Prostate gland (tissue), 2 donors: Measurements from ENCODE around the gene LRRC8B. TPM values are rescaled to one million over a fixed set of nuclear protein-coding genes. Genes with fewer than 3 reads are reported as not detected.

Source experiments
- DNase-seq: peaks from one replicate; pipeline ENCODE4 v3.0.0-alpha.2; 2019; ENCODE audit warnings: low spot score
- H3K27ac ChIP-seq, 2 donors: fragments of 200-600 bp; sonication (generic); 2 replicates each; pipeline ENCODE4 v1.5.1; 2017 to 2019
- H3K27me3 ChIP-seq: fragments of 200-600 bp; sonication (generic); replicated peaks from 2 replicates; pipeline ENCODE4 v1.5.1; 2019; ENCODE audit not compliant: insufficient read depth
- H3K36me3 ChIP-seq, 2 donors: fragments of 200-600 bp; sonication (generic); 1 replicate in 1 of 2; 2 replicates in 1 of 2; pipeline versions ENCODE4 v1.5.1 to v1.8.1; 2017 to 2019
- H3K4me1 ChIP-seq: fragments of 200-600 bp; sonication (generic); replicated peaks from 2 replicates; pipeline ENCODE4 v1.5.1; 2019
- H3K4me3 ChIP-seq, 2 donors: fragments of 200-600 bp; sonication (generic); 2 replicates each; pipeline ENCODE4 v1.5.1; 2017 to 2019
- H3K9me3 ChIP-seq: fragments of 200-600 bp; sonication (generic); 2 replicates; pipeline ENCODE4 v1.5.1; 2017
- POLR2A ChIP-seq: fragments of 450-650 bp; IDR thresholded peaks from one replicate; pipeline ENCODE4 v1.6.1; 2016; ENCODE audit warnings: antibody characterized with exemption, mild to moderate bottlenecking
- POLR2AphosphoS5 ChIP-seq: sonication (generic); formaldehyde crosslinking; IDR thresholded peaks from one replicate; pipeline ENCODE4 v1.6.1; 2017; ENCODE audit warnings: antibody characterized with exemption
- WGBS: methylation state at CpG from one replicate; pipeline ENCODE4 v1.1.5; 2018; 5-methylcytosine and 5-hydroxymethylcytosine counted together
- intact Hi-C: fragments of 100-400 bp; cut with DNase I; formaldehyde crosslinking; loops from one replicate; pipeline ENCODE4 v1.14.2; 2022
- total RNA-seq, 2 donors: library from RNA; depleted of rRNA; stranded (reverse); fragments of >200 nt; gene quantifications; one replicate each; pipeline ENCODE4 v1.1.0, GENCODE V29; 2016
- TF ChIP-seq, protein P1 (sequence below), 4 experiments: fragments of 200-600 bp in 2 of 4; fragments of 450-650 bp in 2 of 4; sonication (generic) in 2 of 4; IDR thresholded peaks; 1 replicate in 3 of 4; 2 replicates in 1 of 4; pipeline ENCODE4 v1.5.1; 2016 to 2019; ENCODE audit warnings: antibody characterized with exemption in 4 of 4, mild to moderate bottlenecking in 2 of 4, moderate library complexity in 2 of 4

Gene LRRC8B
- total RNA-seq, 2 donors from 2014 or later = 13.9 to 25.6 TPM

DNA sequence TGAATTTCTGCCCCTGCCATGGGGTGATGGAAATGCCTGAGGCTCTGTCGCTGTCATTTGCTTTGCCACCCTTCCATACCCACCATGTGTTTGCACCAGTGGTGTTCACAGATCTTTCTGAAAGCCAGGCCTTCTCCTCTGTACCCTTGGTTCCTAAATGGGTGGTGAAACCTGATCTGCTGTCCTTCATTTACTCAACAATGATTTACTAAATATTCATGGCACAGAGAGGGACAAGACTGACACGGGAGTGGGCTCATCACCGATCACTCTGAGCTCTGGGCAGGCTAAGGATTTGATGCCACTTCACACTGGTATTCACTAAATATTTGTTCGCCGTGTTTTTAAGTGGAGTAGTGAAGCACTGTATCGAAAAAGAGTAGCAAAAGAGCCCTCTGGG lies 40.9 kb downstream of the LRRC8B start:
- no peak for DNase-seq
- Histone ChIP-seq H3K4me1 (no peaks in the 10 kb centered on the region), H3K27me3 (no peaks in the 10 kb centered on the region), H3K36me3 (no peaks in the 10 kb centered on the region), H3K9me3 (no peaks in the 10 kb centered on the region), H3K27ac (no peak overlapping the region), H3K4me3 (no peak overlapping the region)
- WGBS = 94% methylated on average over 6 of the region's 6 CpGs
- intact Hi-C loops = no loop called here
- TF ChIP-seq POLR2AphosphoS5 (no peak), POLR2A (no peak)
- TF ChIP-seq, protein P1, sequence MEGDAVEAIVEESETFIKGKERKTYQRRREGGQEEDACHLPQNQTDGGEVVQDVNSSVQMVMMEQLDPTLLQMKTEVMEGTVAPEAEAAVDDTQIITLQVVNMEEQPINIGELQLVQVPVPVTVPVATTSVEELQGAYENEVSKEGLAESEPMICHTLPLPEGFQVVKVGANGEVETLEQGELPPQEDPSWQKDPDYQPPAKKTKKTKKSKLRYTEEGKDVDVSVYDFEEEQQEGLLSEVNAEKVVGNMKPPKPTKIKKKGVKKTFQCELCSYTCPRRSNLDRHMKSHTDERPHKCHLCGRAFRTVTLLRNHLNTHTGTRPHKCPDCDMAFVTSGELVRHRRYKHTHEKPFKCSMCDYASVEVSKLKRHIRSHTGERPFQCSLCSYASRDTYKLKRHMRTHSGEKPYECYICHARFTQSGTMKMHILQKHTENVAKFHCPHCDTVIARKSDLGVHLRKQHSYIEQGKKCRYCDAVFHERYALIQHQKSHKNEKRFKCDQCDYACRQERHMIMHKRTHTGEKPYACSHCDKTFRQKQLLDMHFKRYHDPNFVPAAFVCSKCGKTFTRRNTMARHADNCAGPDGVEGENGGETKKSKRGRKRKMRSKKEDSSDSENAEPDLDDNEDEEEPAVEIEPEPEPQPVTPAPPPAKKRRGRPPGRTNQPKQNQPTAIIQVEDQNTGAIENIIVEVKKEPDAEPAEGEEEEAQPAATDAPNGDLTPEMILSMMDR (IDR thresholded peaks at IDR 0.05) = no peak

DNA sequence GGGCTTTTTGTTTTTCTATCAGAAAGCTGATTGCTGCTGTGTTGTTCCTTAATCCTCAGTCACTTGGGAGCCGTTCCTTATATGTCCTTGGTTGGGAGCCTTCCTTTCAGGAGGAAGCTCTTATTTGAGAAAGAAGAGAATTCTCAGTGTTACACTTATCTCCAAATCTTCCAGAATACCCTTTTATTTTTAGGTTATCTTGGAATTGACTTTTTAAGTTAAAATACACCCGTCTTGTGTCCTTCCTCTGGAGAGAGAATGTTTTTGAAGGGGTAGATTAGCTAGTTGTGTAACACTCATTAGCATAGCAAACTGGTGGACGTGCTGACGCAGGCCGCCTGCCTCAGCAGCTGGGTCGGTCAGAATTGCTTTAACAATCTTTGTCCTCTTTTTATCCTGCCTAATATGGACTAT lies 42.1 kb downstream of the LRRC8B start:
- no peak for DNase-seq
- WGBS = 22% methylated on average over 6 of the region's 6 CpGs
- no peak overlapping the region for H3K4me3 ChIP-seq
- H3K36me3 ChIP-seq = no peaks in the 10 kb centered on the region
- intact Hi-C loops = no loop called here
- H3K9me3 ChIP-seq = no peaks in the 10 kb centered on the region
- no peaks in the 10 kb centered on the region for H3K27me3 ChIP-seq
- TF ChIP-seq POLR2AphosphoS5 (no peak), POLR2A (no peak)
- TF ChIP-seq, protein P1 (IDR thresholded peaks at IDR 0.05) = no peak
- peak overlapping the region in 1 of 2 donors; percentile 0 for H3K27ac ChIP-seq
- no peaks in the 10 kb centered on the region for H3K4me1 ChIP-seq

DNA sequence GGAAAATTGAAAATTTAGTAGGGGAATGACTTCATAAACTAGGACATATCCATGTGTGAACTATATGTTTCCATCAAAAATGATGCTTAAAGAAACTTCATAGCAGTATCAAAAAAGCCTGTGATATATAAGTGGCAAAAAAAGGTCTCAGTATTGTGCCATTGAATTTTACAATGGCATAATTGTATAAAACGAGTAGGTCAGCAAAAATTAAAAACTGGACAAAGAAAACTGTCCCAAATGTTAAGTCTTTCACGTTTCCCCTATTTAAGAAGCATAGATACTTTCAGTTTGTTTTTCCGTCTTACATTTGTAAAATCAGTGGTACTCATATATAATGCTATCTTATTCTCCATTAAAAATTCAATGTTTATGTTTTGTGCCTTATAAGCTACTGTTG lies 43.2 kb downstream of the LRRC8B start:
- Histone ChIP-seq H3K36me3 (no peaks in the 10 kb centered on the region), H3K4me3 (no peak overlapping the region), H3K27ac (no peak overlapping the region), H3K4me1 (no peaks in the 10 kb centered on the region), H3K9me3 (no peaks in the 10 kb centered on the region), H3K27me3 (no peaks in the 10 kb centered on the region)
- no peak for DNase-seq
- 74% methylated on average over 3 of the region's 3 CpGs for whole genome bisulfite sequencing
- intact Hi-C loops = no loop called here
- no peak for TF ChIP-seq POLR2A
- TF ChIP-seq, protein P1 (IDR thresholded peaks at IDR 0.05) = no peak
- TF ChIP-seq POLR2AphosphoS5 = no peak

DNA sequence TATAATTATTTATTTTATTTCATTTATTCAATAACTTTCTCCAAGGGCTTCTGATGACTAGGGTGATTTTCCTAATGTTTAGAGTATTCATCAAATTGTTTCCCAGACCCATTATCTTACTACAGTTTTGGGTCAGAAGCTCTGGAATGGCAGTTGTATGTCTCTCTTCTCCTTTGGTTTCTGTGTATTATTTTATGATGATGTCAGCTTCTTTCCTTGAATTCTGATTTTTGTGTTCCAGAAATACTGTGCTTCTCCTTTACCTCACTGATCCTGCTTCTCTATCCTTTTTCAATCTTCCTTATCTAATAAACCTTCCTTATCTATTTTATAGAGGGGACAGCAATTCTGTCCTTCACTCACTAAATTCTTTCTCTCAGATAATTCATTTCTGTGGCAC lies 48.8 kb downstream of the LRRC8B start:
- Histone ChIP-seq H3K27ac (no peak overlapping the region), H3K4me1 (no peaks in the 10 kb centered on the region), H3K27me3 (no peaks in the 10 kb centered on the region), H3K9me3 (no peaks in the 10 kb centered on the region), H3K4me3 (no peak overlapping the region), H3K36me3 (no peaks in the 10 kb centered on the region)
- no peak for TF ChIP-seq POLR2AphosphoS5
- TF ChIP-seq POLR2A = no peak
- TF ChIP-seq, protein P1 (IDR thresholded peaks at IDR 0.05) = no peak
- no peak for DNase-seq
- intact Hi-C loops = no loop called here

DNA sequence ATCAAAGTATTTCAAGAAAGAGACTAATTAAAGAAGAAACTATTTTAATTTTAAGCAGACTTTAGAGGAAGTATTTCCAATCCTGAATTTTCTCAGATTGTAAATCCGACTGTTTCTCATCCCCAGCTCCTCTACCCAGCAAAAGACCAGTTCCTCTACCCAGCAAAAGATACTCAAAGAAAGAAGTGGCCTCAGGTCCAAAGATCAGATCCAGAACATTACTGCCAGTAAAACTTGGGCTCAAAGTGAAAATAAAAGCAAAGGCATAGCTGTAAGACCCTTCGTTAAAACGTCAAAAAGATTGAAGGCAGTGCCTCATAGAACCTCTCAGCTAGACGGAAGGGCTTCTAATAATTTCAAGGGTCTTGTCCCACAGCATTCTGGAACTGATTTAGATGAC lies 50.0 kb downstream of the LRRC8B start:
- H3K4me1 ChIP-seq = no peaks in the 10 kb centered on the region
- DNase-seq = no peak
- H3K36me3 ChIP-seq = no peaks in the 10 kb centered on the region
- no peak overlapping the region for H3K27ac ChIP-seq
- H3K9me3 ChIP-seq = no peaks in the 10 kb centered on the region
- WGBS = 62% methylated on average over 4 of the region's 4 CpGs
- H3K4me3 ChIP-seq = no peak overlapping the region
- TF ChIP-seq POLR2A = no peak
- TF ChIP-seq, protein P1 (IDR thresholded peaks at IDR 0.05) = no peak
- no peak for TF ChIP-seq POLR2AphosphoS5
- H3K27me3 ChIP-seq = no peaks in the 10 kb centered on the region
- intact Hi-C loops = no loop called here
